ENCODE data around the gene ITGB2.

ITGB2 gene

DNA sequence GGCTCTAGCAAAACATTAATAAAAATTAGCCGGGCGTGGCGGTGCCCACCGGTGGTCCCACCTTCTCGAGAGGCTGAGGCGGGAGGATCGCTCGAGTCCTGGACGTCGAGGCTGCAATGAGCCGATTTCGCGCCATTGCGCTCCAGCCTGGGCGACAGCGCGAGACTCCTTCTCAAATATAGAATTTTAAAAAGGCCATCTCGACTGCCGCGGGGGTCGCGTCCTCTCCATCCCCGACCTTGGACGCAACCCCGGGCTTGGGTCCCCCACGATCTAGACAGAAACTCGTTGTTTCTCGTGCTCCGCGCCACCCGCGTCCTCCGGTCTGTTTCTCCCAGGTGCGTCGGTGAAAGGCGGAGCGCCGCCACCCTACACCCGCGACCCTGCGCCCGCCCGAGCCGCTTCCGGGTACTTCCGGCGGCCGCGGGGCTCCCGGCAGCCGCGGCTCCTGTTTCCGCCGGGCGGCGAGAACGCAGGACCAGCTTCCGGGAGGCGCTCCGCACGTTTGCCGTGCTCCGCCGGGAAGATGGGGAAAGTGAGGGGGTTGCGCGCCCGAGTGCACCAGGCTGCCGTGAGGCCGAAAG is 18.9 kb upstream of the ITGB2 start, which contains the start of gene SLX9:
Gene SLX9 (plus strand): TSS at position 498 of the 584 bp plus-strand sequence. CDS start 29 bp downstream, at position 527.
- CTCF ChIA-PET, result interaction anchor here (1.1 to 12.7 kb wide), 7 partner anchors 8 to 197 kb away, joined by 3 to 270 read pairs (median 6); no protein-coding TSS in a partner anchor
- peak within 1 kb of the TSS; percentile 91 for H3K4me3 ChIP-seq (ENCODE audit: low read depth, low read length)
- no peak for TF ChIP-seq CTCF (IDR thresholded peaks at IDR 0.05; ENCODE audit: insufficient read depth, low read length, missing control alignments)
- DNase-seq (ENCODE audit: low read depth, low spot score), result no peak
- POLR2A ChIA-PET, result interaction anchor here (0.6 to 1.0 kb wide), 3 partner anchors 13 to 131 kb away, joined by 3 read pairs; no protein-coding TSS in a partner anchor

DNA sequence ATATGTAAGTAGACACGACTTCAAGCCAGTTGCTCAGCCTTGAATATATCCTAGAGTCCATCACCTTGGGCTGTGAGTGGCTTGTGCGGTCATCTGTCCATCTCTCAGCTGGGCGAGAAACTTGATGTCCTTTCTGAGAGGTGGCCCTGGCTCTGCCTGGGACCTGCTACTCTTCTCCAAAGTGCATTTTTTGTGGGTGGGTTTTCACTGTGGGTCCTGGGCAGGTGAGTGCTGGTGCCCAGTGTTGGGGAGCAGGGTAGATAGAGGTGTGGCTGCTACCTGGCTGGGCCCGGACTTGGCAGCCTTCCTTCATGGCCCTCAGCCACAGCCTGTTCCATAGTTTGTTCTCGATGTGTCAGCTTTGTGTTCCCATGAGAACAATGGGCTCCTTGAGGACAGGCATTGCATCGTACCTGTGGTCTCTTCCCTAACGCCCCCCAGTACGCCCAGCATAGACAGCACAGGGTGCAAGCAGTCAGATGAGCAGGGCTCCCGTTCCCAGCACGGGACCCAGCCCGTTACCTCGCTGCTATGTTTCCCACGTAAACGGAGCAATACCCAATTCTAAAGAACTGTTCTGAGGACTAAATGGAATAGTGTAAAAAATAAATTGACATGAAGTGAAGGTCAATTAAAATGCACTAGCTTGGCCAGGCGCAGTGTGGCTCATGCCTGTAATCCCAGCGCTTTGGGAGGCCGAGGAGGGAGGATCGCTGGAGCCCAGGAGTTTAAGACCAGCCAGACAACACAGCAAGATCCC is 18.3 kb upstream of the ITGB2 start:
- CTCF ChIA-PET, result interaction anchor here (1.6 to 12.7 kb wide), 4 partner anchors 11 to 198 kb away, joined by 4 to 270 read pairs (median 24); no protein-coding TSS in a partner anchor
- DNase-seq (ENCODE audit: low read depth, low spot score), result no peak
- no peak for TF ChIP-seq CTCF (IDR thresholded peaks at IDR 0.05; ENCODE audit: insufficient read depth, low read length, missing control alignments)
- POLR2A ChIA-PET, result interaction anchor here (1.0 kb wide), 1 partner anchor 23 kb away, joined by 3 read pairs; no protein-coding TSS in a partner anchor
- H3K4me3 ChIP-seq (ENCODE audit: low read depth, low read length), result peak overlapping the region; percentile 91

DNA sequence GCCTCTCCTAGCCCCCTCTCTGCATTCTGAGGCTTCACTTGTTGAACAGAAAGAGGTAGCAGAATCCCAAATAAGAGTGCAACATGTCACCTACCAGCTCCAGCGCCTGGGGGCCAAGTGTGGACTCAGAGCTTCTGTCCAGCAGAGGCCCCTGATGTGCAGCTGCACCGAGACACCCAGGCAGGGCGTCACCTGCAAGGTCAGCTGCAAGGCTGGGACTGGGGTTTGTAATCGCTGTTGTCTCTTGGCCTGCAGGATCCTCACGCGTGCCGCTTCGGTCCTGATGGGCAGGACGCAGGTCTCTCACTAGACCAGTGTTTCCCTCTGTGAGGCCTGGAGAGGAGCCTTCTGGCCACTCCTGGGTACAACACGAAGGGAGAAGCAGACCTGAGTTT is 14.8 kb upstream of the ITGB2 start:
- DNase-seq (ENCODE audit: low read depth, low spot score), result no peak
- no peak overlapping the region for H3K4me3 ChIP-seq (ENCODE audit: low read depth, low read length)
- TF ChIP-seq CTCF (IDR thresholded peaks at IDR 0.05; ENCODE audit: insufficient read depth, low read length, missing control alignments), result no peak
- POLR2A ChIA-PET, result no interaction called here
- CTCF ChIA-PET, result interaction anchor here (1.1 to 4.9 kb wide), 2 partner anchors 136 to 201 kb away, joined by 3 to 52 read pairs; partner anchors contain the start of gene UBE2G2

DNA sequence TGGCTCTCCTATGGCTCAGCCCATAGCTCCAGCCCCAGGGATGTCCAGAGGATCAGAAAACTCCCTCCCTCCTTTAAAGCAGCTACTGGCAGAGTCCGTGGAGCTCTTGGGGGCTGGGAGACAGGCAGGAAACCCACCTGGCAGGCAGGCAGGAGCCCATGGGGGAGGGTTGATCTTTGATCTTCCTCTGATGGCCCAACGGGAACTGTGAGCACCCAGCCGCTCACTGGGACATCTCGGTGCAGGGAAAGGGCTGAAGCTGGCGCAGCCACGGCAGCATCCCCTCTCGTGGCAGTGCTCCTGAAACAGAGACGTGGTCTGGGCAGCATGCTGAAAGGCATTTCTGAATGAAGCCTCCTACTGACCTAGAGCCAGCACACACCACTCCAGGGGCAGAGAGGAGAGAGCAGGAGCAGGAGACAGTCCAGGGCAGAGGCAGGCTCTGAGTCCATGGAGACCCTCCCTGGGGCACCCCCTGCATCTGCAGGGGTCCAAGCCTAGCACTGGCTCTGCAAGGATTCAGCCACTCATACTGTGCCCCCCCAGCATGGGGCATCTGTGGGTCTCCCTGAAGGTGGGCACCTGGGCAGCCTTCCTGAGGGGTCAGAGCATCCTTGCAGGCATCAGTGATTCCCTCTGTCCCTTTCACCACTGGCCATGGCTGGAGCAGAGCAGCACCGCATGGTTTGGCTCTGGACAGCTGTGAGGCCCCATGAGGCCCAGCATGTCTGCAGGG is 14.3 kb upstream of the ITGB2 start:
- CTCF ChIA-PET, result interaction anchor here (1.1 to 4.9 kb wide), 4 partner anchors 41 to 424 kb away, joined by 4 to 52 read pairs (median 14); partner anchors contain the start of gene UBE2G2
- no peak for DNase-seq (ENCODE audit: low read depth, low spot score)
- POLR2A ChIA-PET, result no interaction called here
- H3K4me3 ChIP-seq (ENCODE audit: low read depth, low read length), result no peak overlapping the region
- TF ChIP-seq CTCF (IDR thresholded peaks at IDR 0.05; ENCODE audit: insufficient read depth, low read length, missing control alignments), result no peak

DNA sequence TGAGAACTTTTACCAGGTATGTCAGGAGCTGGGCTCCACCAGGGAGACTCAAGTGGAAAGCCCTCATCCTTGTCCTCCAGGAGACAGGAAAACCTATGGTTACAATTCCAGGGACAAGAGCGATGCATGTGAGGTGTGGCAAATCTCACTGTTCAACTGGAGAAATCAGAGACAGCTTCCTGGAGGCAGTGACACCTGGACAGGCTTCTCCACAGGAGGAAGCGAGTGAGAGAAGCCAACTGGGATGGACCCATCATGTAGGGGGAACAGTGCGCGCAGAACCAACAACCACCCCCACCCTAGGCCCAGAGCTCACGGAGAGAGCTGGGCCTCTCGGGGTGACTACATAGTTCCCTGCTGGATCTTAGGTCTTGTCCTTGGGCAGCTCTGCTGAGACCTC is 13.6 kb upstream of the ITGB2 start:
- POLR2A ChIA-PET, result no interaction called here
- TF ChIP-seq CTCF (IDR thresholded peaks at IDR 0.05; ENCODE audit: insufficient read depth, low read length, missing control alignments), result no peak
- no peak overlapping the region for H3K4me3 ChIP-seq (ENCODE audit: low read depth, low read length)
- CTCF ChIA-PET, result interaction anchor here (0.7 to 4.9 kb wide), 5 partner anchors 16 to 424 kb away, joined by 3 to 52 read pairs (median 4); partner anchors contain the start of gene UBE2G2
- no peak for DNase-seq (ENCODE audit: low read depth, low spot score)

Measured in AG04449 (cell line).